Measurements from ENCODE around the gene HSPB6.

HSPB6 gene

DNA sequence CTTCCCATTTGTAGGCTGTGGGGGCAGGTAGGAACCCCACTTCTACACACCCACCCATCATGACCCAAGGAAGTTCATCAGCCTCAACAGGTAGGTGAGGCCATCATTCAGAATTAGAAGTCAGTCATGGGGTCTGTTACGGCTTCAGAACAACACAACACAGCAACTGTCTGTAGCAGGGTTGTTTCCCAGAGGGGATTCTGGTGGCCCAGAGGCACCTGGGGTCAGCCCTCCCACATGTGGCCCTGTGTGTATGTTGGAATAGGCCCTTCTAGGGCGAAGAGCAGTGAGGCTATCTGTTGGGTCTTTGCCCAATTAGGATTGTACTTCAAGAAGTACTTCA, 18.0 kb downstream of the HSPB6 start:
- H3K4me1 ChIP-seq (ENCODE audit: control insufficient read depth, insufficient read depth, low read length) = peaks cover 10% of the 10 kb centered on the region
- H3K9me3 ChIP-seq (ENCODE audit: control insufficient read depth, low read length) = no peaks in the 10 kb centered on the region
- WGBS, 2 experiments = 93 to 95% methylated on average over 2 of the region's 2 CpGs
- peaks cover 19% of the 10 kb centered on the region for H3K36me3 ChIP-seq (ENCODE audit: control insufficient read depth, insufficient read depth, low read length)
- no peak overlapping the region for H3K27ac ChIP-seq (ENCODE audit: insufficient read depth, low read depth, low read length, poor library complexity, severe bottlenecking)
- H3K4me3 ChIP-seq (ENCODE audit: insufficient read depth, low read depth, low read length) = no peak overlapping the region
- H3K27me3 ChIP-seq (ENCODE audit: control insufficient read depth, insufficient read depth, low read length, poor library complexity, severe bottlenecking) = no peaks in the 10 kb centered on the region

DNA sequence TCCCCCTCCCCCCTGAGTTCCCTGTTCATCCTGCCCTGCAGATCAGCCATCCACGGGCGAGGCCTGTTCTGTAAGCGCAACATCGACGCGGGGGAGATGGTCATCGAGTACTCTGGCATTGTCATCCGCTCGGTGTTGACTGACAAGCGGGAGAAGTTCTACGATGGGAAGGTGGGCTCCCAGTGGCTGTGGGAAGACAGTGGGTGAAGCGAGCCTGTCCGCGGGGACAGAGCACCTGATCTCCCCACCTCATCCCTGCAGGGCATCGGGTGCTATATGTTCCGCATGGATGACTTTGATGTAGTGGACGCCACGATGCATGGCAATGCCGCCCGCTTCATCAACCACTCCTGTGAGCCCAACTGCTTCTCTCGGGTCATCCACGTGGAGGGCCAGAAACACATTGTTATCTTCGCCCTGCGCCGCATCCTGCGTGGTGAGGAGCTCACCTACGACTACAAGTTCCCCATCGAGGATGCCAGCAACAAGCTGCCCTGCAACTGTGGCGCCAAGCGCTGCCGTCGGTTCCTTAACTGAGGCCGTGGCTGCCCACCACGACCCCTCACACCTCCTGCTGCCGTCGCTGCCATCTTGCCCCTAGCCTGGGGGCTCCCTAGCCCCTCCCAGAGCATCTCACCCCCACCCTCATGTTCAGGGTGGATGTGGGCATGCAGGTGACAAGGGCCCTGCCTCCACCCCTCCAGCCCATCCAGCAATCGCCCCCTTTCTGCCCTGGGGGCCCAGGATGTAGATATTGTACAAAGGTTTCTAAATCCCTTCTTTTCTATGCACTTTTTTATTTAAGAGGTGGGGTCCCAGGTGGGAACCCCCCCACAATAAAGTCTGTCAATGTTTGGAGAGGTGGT, 18.6 kb downstream of the HSPB6 start:
- Histone ChIP-seq H3K27me3 (ENCODE audit: control insufficient read depth, insufficient read depth, low read length, poor library complexity, severe bottlenecking) (no peaks in the 10 kb centered on the region), H3K27ac (ENCODE audit: insufficient read depth, low read depth, low read length, poor library complexity, severe bottlenecking) (no peak overlapping the region), H3K4me1 (ENCODE audit: control insufficient read depth, insufficient read depth, low read length) (peaks cover 9% of the 10 kb centered on the region), H3K4me3 (ENCODE audit: insufficient read depth, low read depth, low read length) (no peak overlapping the region), H3K36me3 (ENCODE audit: control insufficient read depth, insufficient read depth, low read length) (peaks cover 20% of the 10 kb centered on the region), H3K9me3 (ENCODE audit: control insufficient read depth, low read length) (no peaks in the 10 kb centered on the region)
- WGBS, 2 experiments = 96% methylated on average over 37 of the region's 37 CpGs

DNA sequence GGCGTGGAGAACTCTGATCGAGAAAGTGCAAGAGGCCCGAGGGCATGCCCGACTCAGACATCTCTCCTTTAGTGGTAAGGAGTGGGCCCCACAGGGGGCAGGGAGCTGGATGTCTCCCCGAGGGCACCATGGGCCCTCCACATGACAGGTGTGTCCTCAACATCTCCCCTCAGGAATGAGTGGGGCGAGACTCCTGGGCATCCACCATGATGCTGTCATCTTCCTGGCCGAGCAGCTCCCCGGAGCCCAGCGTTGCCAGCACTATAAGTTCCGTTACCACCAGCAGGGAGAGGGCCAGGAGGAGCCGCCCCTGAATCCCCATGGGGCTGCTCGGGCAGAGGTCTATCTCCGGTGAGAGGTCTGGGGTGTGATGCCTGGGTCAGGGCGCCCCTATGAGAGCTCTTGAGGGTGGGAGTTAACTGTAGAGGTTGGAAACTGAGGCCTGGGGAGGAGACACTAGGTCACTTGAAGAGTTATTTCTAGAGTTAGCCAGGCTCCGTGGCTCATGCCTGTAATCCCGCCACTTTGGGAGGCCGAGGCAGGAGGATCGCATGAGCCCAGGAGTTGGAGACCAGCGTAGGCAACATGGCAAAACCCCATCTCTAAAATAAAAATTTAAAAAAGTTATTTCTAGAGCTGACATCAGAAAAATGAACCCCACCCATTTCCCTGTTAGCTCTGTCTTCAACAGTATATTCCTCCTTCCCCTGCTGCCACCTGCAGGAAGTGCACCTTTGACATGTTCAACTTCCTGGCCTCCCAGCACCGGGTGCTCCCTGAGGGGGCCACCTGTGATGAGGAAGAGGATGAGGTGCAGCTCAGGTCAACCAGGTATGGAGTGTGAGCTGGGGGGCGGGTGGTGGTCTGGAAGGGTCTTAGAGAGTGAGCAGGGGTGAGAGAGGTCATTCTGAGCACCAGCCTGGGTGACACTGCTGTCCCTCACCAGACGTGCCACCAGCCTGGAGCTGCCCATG, 19.6 kb downstream of the HSPB6 start:
- no peaks in the 10 kb centered on the region for H3K27me3 ChIP-seq (ENCODE audit: control insufficient read depth, insufficient read depth, low read length, poor library complexity, severe bottlenecking)
- no peak overlapping the region for H3K27ac ChIP-seq (ENCODE audit: insufficient read depth, low read depth, low read length, poor library complexity, severe bottlenecking)
- no peak overlapping the region for H3K4me3 ChIP-seq (ENCODE audit: insufficient read depth, low read depth, low read length)
- H3K36me3 ChIP-seq (ENCODE audit: control insufficient read depth, insufficient read depth, low read length) = peaks cover 25% of the 10 kb centered on the region
- H3K4me1 ChIP-seq (ENCODE audit: control insufficient read depth, insufficient read depth, low read length) = peaks cover 9% of the 10 kb centered on the region
- WGBS, 2 experiments = 93 to 94% methylated on average over 22 of the region's 22 CpGs
- no peaks in the 10 kb centered on the region for H3K9me3 ChIP-seq (ENCODE audit: control insufficient read depth, low read length)

DNA sequence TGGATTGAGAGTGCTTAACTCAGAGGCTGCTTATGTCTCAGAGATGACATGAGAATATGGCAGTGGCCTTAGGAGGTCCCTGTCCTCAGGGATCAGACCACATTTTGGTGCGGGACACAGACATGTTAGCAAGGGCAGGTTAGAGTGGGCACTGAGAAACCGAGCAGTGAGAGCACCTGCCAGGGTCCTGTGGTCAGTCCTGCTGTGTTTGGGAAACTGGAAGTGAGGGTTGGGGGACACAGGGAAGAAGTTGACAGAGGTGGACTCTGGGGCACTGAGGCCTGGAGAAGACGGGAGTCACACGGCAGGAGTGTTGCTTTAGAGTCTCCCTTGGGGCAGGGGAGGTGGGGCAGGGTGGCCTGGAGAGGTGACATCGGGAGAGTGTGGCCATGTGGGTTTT, 21.9 kb downstream of the HSPB6 start:
- no peaks in the 10 kb centered on the region for H3K9me3 ChIP-seq (ENCODE audit: control insufficient read depth, low read length)
- no peak overlapping the region for H3K4me3 ChIP-seq (ENCODE audit: insufficient read depth, low read depth, low read length)
- H3K4me1 ChIP-seq (ENCODE audit: control insufficient read depth, insufficient read depth, low read length) = peaks cover under 1% of the 10 kb centered on the region
- H3K27ac ChIP-seq (ENCODE audit: insufficient read depth, low read depth, low read length, poor library complexity, severe bottlenecking) = no peak overlapping the region
- WGBS, 2 experiments = 93 to 96% methylated on average over 5 of the region's 5 CpGs
- peaks cover 36% of the 10 kb centered on the region for H3K36me3 ChIP-seq (ENCODE audit: control insufficient read depth, insufficient read depth, low read length)
- no peaks in the 10 kb centered on the region for H3K27me3 ChIP-seq (ENCODE audit: control insufficient read depth, insufficient read depth, low read length, poor library complexity, severe bottlenecking)

DNA sequence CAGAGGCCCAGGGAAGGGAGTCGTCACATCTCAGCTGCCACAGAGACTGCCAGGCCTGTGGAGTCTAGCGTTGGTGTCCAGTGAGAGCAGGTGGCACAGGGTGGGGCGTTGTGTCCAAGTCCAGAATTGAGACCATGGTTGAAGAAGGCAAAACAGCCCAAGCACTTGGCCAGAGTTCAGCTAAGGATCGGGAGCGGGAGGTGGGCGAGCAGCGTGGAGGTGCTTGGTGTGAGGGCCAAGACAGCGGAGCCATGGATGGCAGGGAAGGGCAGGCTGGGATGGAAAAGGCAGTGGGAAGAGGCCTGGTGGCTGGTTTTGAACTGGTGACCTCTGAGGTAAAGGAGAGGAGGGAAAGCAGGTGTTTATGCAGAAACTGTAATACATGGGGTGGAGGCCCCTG, 22.6 kb downstream of the HSPB6 start:
- Histone ChIP-seq H3K4me1 (ENCODE audit: control insufficient read depth, insufficient read depth, low read length) (no peaks in the 10 kb centered on the region), H3K27me3 (ENCODE audit: control insufficient read depth, insufficient read depth, low read length, poor library complexity, severe bottlenecking) (no peaks in the 10 kb centered on the region), H3K4me3 (ENCODE audit: insufficient read depth, low read depth, low read length) (no peak overlapping the region), H3K9me3 (ENCODE audit: control insufficient read depth, low read length) (no peaks in the 10 kb centered on the region), H3K36me3 (ENCODE audit: control insufficient read depth, insufficient read depth, low read length) (peaks cover 40% of the 10 kb centered on the region), H3K27ac (ENCODE audit: insufficient read depth, low read depth, low read length, poor library complexity, severe bottlenecking) (no peak overlapping the region)
- 95 to 97% methylated on average over 8 of the region's 8 CpGs for WGBS, 2 experiments

DNA sequence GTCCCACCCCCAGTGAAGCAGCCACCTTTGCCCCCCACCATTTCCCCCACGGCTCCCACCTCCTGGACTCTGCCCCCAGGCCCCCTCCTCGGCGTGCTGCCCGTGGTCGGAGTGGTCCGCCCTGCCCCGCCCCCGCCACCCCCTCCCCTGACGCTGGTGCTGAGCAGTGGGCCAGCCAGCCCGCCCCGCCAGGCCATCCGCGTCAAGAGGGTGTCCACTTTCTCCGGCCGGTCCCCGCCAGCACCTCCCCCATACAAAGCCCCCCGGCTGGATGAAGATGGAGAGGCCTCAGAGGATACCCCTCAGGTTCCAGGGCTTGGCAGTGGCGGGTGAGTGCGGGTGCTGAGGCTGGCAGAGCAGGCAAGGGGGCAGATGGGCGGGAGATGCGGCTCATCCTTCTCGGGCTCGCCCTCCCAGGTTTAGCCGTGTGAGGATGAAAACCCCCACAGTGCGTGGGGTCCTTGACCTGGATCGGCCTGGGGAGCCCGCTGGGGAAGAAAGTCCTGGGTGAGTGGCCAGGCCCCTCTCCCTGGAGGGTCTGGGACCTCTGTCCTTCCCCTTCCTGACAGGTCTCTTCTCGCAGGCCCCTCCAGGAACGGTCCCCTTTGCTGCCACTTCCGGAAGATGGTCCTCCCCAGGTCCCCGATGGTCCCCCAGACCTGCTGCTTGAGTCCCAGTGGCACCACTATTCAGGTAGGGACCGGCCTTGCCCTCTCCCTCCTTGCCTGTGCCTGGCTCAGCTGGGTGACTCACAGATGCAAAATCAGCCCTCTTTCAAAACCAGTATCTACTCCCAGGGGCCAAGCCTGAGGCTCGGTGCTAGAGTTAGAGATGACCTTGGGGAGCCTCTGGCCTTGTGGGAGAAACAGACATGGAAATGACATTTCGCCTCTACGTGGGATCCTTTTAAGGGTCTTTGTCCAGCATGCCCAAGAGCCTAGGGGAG, 23.4 kb downstream of the HSPB6 start:
- no peak overlapping the region for H3K27ac ChIP-seq (ENCODE audit: insufficient read depth, low read depth, low read length, poor library complexity, severe bottlenecking)
- peaks cover 48% of the 10 kb centered on the region for H3K36me3 ChIP-seq (ENCODE audit: control insufficient read depth, insufficient read depth, low read length)
- H3K4me1 ChIP-seq (ENCODE audit: control insufficient read depth, insufficient read depth, low read length) = no peaks in the 10 kb centered on the region
- no peak overlapping the region for H3K4me3 ChIP-seq (ENCODE audit: insufficient read depth, low read depth, low read length)
- H3K9me3 ChIP-seq (ENCODE audit: control insufficient read depth, low read length) = no peaks in the 10 kb centered on the region
- H3K27me3 ChIP-seq (ENCODE audit: control insufficient read depth, insufficient read depth, low read length, poor library complexity, severe bottlenecking) = no peaks in the 10 kb centered on the region
- WGBS, 2 experiments = 93 to 96% methylated on average over 35 of the region's 35 CpGs

DNA sequence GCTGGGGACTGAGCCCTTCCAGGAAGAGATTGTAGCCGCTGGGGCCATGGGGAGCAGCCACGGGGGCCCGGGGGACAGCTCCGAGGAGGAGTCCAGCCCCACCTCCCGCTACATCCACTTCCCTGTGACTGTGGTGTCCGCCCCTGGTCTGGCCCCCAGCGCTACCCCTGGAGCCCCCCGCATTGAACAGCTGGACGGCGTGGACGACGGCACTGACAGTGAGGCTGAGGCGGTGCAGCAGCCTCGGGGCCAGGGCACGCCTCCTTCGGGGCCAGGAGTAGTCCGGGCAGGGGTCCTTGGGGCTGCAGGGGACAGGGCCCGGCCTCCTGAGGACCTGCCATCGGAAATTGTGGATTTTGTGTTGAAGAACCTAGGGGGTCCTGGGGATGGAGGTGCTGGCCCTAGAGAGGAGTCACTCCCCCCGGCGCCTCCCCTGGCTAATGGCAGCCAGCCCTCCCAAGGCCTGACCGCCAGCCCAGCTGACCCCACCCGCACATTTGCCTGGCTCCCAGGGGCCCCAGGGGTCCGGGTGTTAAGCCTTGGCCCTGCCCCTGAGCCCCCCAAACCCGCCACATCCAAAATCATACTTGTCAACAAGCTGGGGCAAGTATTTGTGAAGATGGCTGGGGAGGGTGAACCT, 24.2 kb downstream of the HSPB6 start:
- no peak overlapping the region for H3K27ac ChIP-seq (ENCODE audit: insufficient read depth, low read depth, low read length, poor library complexity, severe bottlenecking)
- no peak overlapping the region for H3K4me3 ChIP-seq (ENCODE audit: insufficient read depth, low read depth, low read length)
- H3K36me3 ChIP-seq (ENCODE audit: control insufficient read depth, insufficient read depth, low read length) = peaks cover 52% of the 10 kb centered on the region
- WGBS, 2 experiments = 95 to 96% methylated on average over 25 of the region's 25 CpGs
- no peaks in the 10 kb centered on the region for H3K9me3 ChIP-seq (ENCODE audit: control insufficient read depth, low read length)
- H3K27me3 ChIP-seq (ENCODE audit: control insufficient read depth, insufficient read depth, low read length, poor library complexity, severe bottlenecking) = no peaks in the 10 kb centered on the region
- no peaks in the 10 kb centered on the region for H3K4me1 ChIP-seq (ENCODE audit: control insufficient read depth, insufficient read depth, low read length)

DNA sequence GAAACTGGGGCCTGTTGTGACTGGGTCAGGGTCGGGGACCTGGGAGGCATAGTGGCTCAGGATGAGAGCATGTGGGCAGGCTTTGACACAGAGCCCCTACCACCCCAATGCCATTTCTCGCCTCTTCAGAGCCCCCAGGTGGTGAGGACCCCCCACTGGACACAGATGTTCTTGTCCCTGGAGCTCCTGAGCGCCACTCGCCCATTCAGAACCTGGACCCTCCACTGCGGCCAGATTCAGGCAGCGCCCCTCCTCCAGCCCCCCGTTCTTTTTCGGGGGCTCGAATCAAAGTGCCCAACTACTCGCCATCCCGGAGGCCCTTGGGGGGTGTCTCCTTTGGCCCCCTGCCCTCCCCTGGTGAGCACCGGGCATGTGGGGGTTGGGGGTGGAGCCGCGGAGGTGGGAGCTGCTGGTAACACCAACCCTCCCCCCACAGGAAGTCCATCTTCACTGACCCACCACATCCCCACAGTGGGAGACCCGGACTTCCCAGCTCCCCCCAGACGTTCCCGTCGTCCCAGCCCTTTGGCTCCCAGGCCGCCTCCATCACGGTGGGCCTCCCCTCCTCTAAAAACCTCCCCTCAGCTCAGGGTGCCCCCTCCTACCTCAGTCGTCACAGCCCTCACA, 24.9 kb downstream of the HSPB6 start:
- H3K4me3 ChIP-seq (ENCODE audit: insufficient read depth, low read depth, low read length) = no peak overlapping the region
- no peaks in the 10 kb centered on the region for H3K27me3 ChIP-seq (ENCODE audit: control insufficient read depth, insufficient read depth, low read length, poor library complexity, severe bottlenecking)
- H3K36me3 ChIP-seq (ENCODE audit: control insufficient read depth, insufficient read depth, low read length) = peaks cover 50% of the 10 kb centered on the region
- no peaks in the 10 kb centered on the region for H3K9me3 ChIP-seq (ENCODE audit: control insufficient read depth, low read length)
- no peaks in the 10 kb centered on the region for H3K4me1 ChIP-seq (ENCODE audit: control insufficient read depth, insufficient read depth, low read length)
- 90 to 94% methylated on average over 21 of the region's 21 CpGs for WGBS, 2 experiments
- no peak overlapping the region for H3K27ac ChIP-seq (ENCODE audit: insufficient read depth, low read depth, low read length, poor library complexity, severe bottlenecking)

DNA sequence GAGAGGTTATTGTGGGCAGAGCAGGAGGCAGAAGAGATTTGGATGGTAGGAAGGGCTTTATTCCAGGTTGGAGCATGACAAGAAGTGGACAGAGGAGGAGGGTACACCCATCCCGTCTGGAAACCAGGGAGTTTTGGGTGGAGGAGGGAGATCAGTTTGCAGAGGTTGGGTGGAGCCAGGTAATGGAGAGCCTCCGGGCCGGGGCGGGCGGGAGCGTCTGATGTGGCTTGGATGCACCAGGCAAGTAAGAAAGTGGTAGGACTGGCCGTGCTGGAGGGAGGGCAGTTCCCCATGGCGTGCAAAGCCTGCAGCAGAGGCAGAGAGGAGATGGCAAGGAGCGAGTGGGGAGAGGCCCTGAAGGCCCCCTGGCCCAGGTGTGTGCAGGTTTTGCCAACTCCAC, 25.5 kb downstream of the HSPB6 start:
- no peaks in the 10 kb centered on the region for H3K27me3 ChIP-seq (ENCODE audit: control insufficient read depth, insufficient read depth, low read length, poor library complexity, severe bottlenecking)
- no peaks in the 10 kb centered on the region for H3K4me1 ChIP-seq (ENCODE audit: control insufficient read depth, insufficient read depth, low read length)
- no peak overlapping the region for H3K27ac ChIP-seq (ENCODE audit: insufficient read depth, low read depth, low read length, poor library complexity, severe bottlenecking)
- peaks cover 48% of the 10 kb centered on the region for H3K36me3 ChIP-seq (ENCODE audit: control insufficient read depth, insufficient read depth, low read length)
- H3K9me3 ChIP-seq (ENCODE audit: control insufficient read depth, low read length) = no peaks in the 10 kb centered on the region
- no peak overlapping the region for H3K4me3 ChIP-seq (ENCODE audit: insufficient read depth, low read depth, low read length)
- WGBS, 2 experiments = 92 to 93% methylated on average over 9 of the region's 9 CpGs

Measured in ectodermal cell (in vitro differentiated cells).